A549 (cell line): Measurements from ENCODE around the gene MAPK1. TPM values are rescaled to one million over a fixed set of nuclear protein-coding genes. Genes with fewer than 3 reads are reported as not detected.
"Not testable (repeated sequence)": the region's sequence is repeated elsewhere in the genome, so short reads cannot be mapped to it uniquely, and the experiment has no call there.

Source experiments
- ATAC-seq, 2 experiments: fragments of 200-7000 bp in 1 of 2; fragments of >200 bp in 1 of 2; cut with Nextera tagmentation in 1 of 2; cut with Tn5 transposase in 1 of 2; 3 replicates each; pipeline versions ENCODE4 v1.8.0 to v1.9.1; 2018 to 2020; ENCODE audit warnings: mild to moderate bottlenecking in 1 of 2, moderate library complexity in 1 of 2
- CTCF ChIA-PET: fragments of 300-600 bp; sonication (Branson Sonifier 250); formaldehyde crosslinking; extraction: SDS; loops from one replicate; lab custom pipeline; 2021; ENCODE audit warnings: antibody characterized with exemption, inconsistent platforms; lab: Yijun Ruan, JAX
- POLR2A ChIA-PET: fragments of 350-600 bp; formaldehyde crosslinking; extraction: SDS; loops from one replicate; lab custom pipeline; 2021; ENCODE audit warnings: antibody characterized with exemption, inconsistent platforms; lab: Yijun Ruan, JAX
- DNase-seq, 2 experiments: peaks; one replicate each; pipeline versions ENCODE4 v3.0.0 to v3.0.0-alpha.2; 2011 to 2016; ENCODE audit warnings: low read depth in 1 of 2, low spot score in 1 of 2
- FAIRE-seq: peaks from 2 replicates; lab custom pipeline; 2011; peaks lifted over from hg19 to GRCh38; lab: Jason Lieb, UNC
- H3K27ac ChIP-seq, 2 experiments: fragments of >200 bp; sonication (Bioruptor Twin); formaldehyde crosslinking; 3 replicates each; pipeline ENCODE4 v1.5.1; 2016 to 2017
- H3K4me1 ChIP-seq: fragments of >200 bp; sonication (Bioruptor Twin); formaldehyde crosslinking; 3 replicates; pipeline ENCODE4 v1.6.1; 2016
- H3K4me2 ChIP-seq: fragments of >200 bp; sonication (Bioruptor Twin); formaldehyde crosslinking; 3 replicates; pipeline ENCODE4 v1.6.1; 2016
- H3K4me3 ChIP-seq: fragments of >200 bp; sonication (Bioruptor Twin); formaldehyde crosslinking; 3 replicates; pipeline ENCODE4 v1.5.1; 2016
- H3K9me3 ChIP-seq: fragments of >200 bp; sonication (Bioruptor Twin); formaldehyde crosslinking; 3 replicates; pipeline ENCODE4 v1.6.1; 2016
- ATOH8 ChIP-seq: fragments of 250-450 bp; sonication (Bioruptor Pico); IDR thresholded peaks from 2 replicates; pipeline ENCODE4 v1.5.0; 2020; ENCODE audit warnings: low read depth, mild to moderate bottlenecking, moderate library complexity
- CEBPB ChIP-seq, 2 experiments: fragments of >200 bp in 1 of 2; sonication (Bioruptor Twin) in 1 of 2; formaldehyde crosslinking in 1 of 2; IDR thresholded peaks; 2 replicates each; pipeline ENCODE4 v1.6.1; 2012 to 2016
- CHD4 ChIP-seq: fragments of 200-600 bp; sonication (generic); IDR thresholded peaks from 2 replicates; pipeline ENCODE4 v1.6.1; 2016; ENCODE audit warnings: antibody characterized with exemption, mild to moderate bottlenecking, borderline replicate concordance
- CTCF ChIP-seq: fragments of >200 bp; sonication (Bioruptor Twin); formaldehyde crosslinking; IDR thresholded peaks from 3 replicates; pipeline ENCODE4 v1.5.1; 2016
- EHMT2 ChIP-seq: fragments of 200-600 bp; sonication (generic); IDR thresholded peaks from 2 replicates; pipeline ENCODE4 v1.6.1; 2016; ENCODE audit warnings: antibody characterized with exemption, low read depth, mild to moderate bottlenecking, moderate library complexity
- EP300 ChIP-seq, 2 experiments: fragments of >200 bp; sonication (Bioruptor Twin); formaldehyde crosslinking; IDR thresholded peaks; 2 replicates in 1 of 2; 3 replicates in 1 of 2; pipeline ENCODE4 v1.6.1; 2016 to 2017
- FOSL2 ChIP-seq, 2 experiments: fragments of 450-650 bp in 1 of 2; fragments of >200 bp in 1 of 2; sonication (Bioruptor Twin) in 1 of 2; formaldehyde crosslinking; IDR thresholded peaks; 2 replicates each; pipeline versions ENCODE4 v1.5.0 to v1.6.1; 2016 to 2020; ENCODE audit warnings: mild to moderate bottlenecking in 1 of 2, moderate library complexity in 1 of 2
- HES2 ChIP-seq: fragments of >200 bp; sonication (Bioruptor Twin); formaldehyde crosslinking; IDR thresholded peaks from 2 replicates; pipeline ENCODE4 v1.6.1; 2016
- HOXA7 ChIP-seq: fragments of 250-450 bp; sonication (Bioruptor Pico); IDR thresholded peaks from 2 replicates; pipeline ENCODE4 v1.5.0; 2020; ENCODE audit warnings: mild to moderate bottlenecking, moderate library complexity
- HOXB13 ChIP-seq: fragments of 250-450 bp; sonication (Bioruptor Pico); IDR thresholded peaks from 2 replicates; pipeline ENCODE4 v1.5.0; 2020; ENCODE audit warnings: low read depth, mild to moderate bottlenecking, moderate library complexity
- JUN ChIP-seq, 2 experiments: fragments of >200 bp; sonication (Bioruptor Twin); formaldehyde crosslinking; IDR thresholded peaks; 2 replicates in 1 of 2; 3 replicates in 1 of 2; pipeline ENCODE4 v1.6.1; 2016 to 2017
- KDM1A ChIP-seq: fragments of 200-600 bp; sonication (generic); IDR thresholded peaks from 2 replicates; pipeline ENCODE4 v1.6.1; 2016; ENCODE audit warnings: low read depth, mild to moderate bottlenecking
- MAFK ChIP-seq: fragments of 450-650 bp; IDR thresholded peaks from 2 replicates; pipeline ENCODE4 v1.6.1; 2014; ENCODE audit not compliant: partially characterized antibody
- MAZ ChIP-seq: fragments of 150-350 bp; IDR thresholded peaks from 2 replicates; pipeline ENCODE4 v1.6.1; 2014; ENCODE audit warnings: antibody characterized with exemption, low read depth, low read length, borderline replicate concordance
- NPAS2 ChIP-seq: fragments of 250-450 bp; sonication (Bioruptor Pico); IDR thresholded peaks from 2 replicates; pipeline ENCODE4 v1.8.0; 2022; ENCODE audit warnings: mild to moderate bottlenecking, moderate library complexity, borderline replicate concordance
- POLR2AphosphoS2 ChIP-seq: conservative IDR thresholded peaks from 2 replicates; pipeline ENCODE4 v1.6.1; 2012; ENCODE audit warnings: low read length, improper control_type of control experiment, inconsistent platforms
- RAD21 ChIP-seq, 2 experiments: fragments of >200 bp in 1 of 2; sonication (Bioruptor Twin) in 1 of 2; formaldehyde crosslinking in 1 of 2; IDR thresholded peaks in 1 of 2; conservative IDR thresholded peaks in 1 of 2; 2 replicates in 1 of 2; 3 replicates in 1 of 2; pipeline ENCODE4 v1.6.1; 2012 to 2018; ENCODE audit warnings: inconsistent platforms in 1 of 2
- RARB ChIP-seq: fragments of 250-450 bp; sonication (Bioruptor Pico); IDR thresholded peaks from 2 replicates; pipeline ENCODE4 v1.8.0; 2021; ENCODE audit warnings: mild to moderate bottlenecking, moderate library complexity
- RFX5 ChIP-seq: fragments of 450-650 bp; IDR thresholded peaks from 2 replicates; pipeline ENCODE4 v1.7.1; 2014; ENCODE audit warnings: antibody characterized with exemption, mild to moderate bottlenecking, moderate library complexity
- SMC3 ChIP-seq: fragments of >200 bp; sonication (Bioruptor Twin); formaldehyde crosslinking; IDR thresholded peaks from 3 replicates; pipeline ENCODE4 v1.6.1; 2018; ENCODE audit warnings: inconsistent platforms
- TFCP2L1 ChIP-seq: fragments of 250-450 bp; sonication (Bioruptor Pico); IDR thresholded peaks from 2 replicates; pipeline ENCODE4 v1.5.0; 2021; ENCODE audit warnings: mild to moderate bottlenecking
- WGBS: methylation state at CpG from one replicate; pipeline ENCODE4 v1.1.6; 2017; ENCODE audit errors: missing lambda C conversion rate; 5-methylcytosine and 5-hydroxymethylcytosine counted together
- polyA plus RNA-seq, 4 experiments: library from polyadenylated mRNA; depleted of rRNA in 3 of 4; stranded (reverse); fragments of >200 nt; fragmentation: RNase III in 1 of 4; extraction: RNeasy Plus Mini Kit Qiagen cat#74134 plus additional on column Dnase treatment in 1 of 4; gene quantifications; 2 replicates in 3 of 4; 3 replicates in 1 of 4; pipeline ENCODE4 v1.2.3, GENCODE V29; 2011 to 2017

Gene MAPK1
- polyA plus RNA-seq, 2 of the 4 experiments (the other 2 are of a cell fraction) = 28.8 to 85.5 TPM

- WGBS = 91% methylated on average over 4 of the region's 4 CpGs
- FAIRE-seq = no peak
- ATAC-seq = no peak
- CTCF ChIA-PET = interaction anchor here (0.7 kb wide), 1 partner anchor 45 kb away, joined by 3 read pairs; no protein-coding TSS in a partner anchor
- DNase-seq = no peak
- Histone ChIP-seq H3K4me3 (no peak overlapping the region), H3K4me2 (no peak overlapping the region), H3K9me3 (no peaks in the 10 kb centered on the region), H3K27ac (no peak overlapping the region), H3K4me1 (no peaks in the 10 kb centered on the region)
- no peak for TF ChIP-seq FOSL2 (IDR thresholded peaks at IDR 0.05)
- TF ChIP-seq FOSL2 (CRISPR knock-in tag; IDR thresholded peaks at IDR 0.05) = no peak
- TF ChIP-seq KDM1A = no peak
- no peak for TF ChIP-seq NPAS2 (CRISPR knock-in tag)
- no peak for TF ChIP-seq HES2
- no peak for TF ChIP-seq EP300 (IDR thresholded peaks at IDR 0.05)
- TF ChIP-seq SMC3 = no peak
- no peak for TF ChIP-seq RARB (CRISPR knock-in tag)
- no peak for TF ChIP-seq MAFK
- POLR2A ChIA-PET = no interaction called here
Measured at GRCh38 chr22:21752276-21752675, 115.2 kb downstream of the MAPK1 start.

GRCh38 chr22:21745948-21746347 is 121.5 kb downstream of the MAPK1 start:
- Histone ChIP-seq H3K4me3 (no peak overlapping the region), H3K27ac (no peak overlapping the region), H3K4me1 (no peaks in the 10 kb centered on the region), H3K4me2 (no peak overlapping the region), H3K9me3 (no peaks in the 10 kb centered on the region)
- TF ChIP-seq RAD21 (conservative IDR thresholded peaks at IDR 0.05 in 1 of 2, IDR thresholded peaks at IDR 0.05 in 1 of 2) (no peak), MAFK (no peak), CHD4 (no peak)
- CTCF ChIA-PET = no interaction called here
- POLR2A ChIA-PET = no interaction called here
- DNase-seq = no peak
- no peak for FAIRE-seq
- 60% methylated on average over 8 of the region's 8 CpGs for WGBS
- ATAC-seq = no peak

GRCh38 chr22:21744917-21745316 is 122.5 kb downstream of the MAPK1 start:
- not testable (repeated sequence) for H3K9me3 ChIP-seq, H3K4me1 ChIP-seq, DNase-seq, H3K27ac ChIP-seq, FAIRE-seq, H3K4me2 ChIP-seq, H3K4me3 ChIP-seq, ATAC-seq
- 88% methylated on average over 5 of the region's 6 CpGs for WGBS
- ChIA-PET CTCF (interaction anchor here (1.1 kb wide), 1 partner anchor 194 kb away, joined by 5 read pairs; no protein-coding TSS in a partner anchor), POLR2A (interaction anchor here (0.9 kb wide), 1 partner anchor 9 kb away, joined by 3 read pairs; no protein-coding TSS in a partner anchor)

- no peak for TF ChIP-seq HOXB13 (CRISPR knock-in tag)
Measured at GRCh38 chr22:21741790-21742189, 125.7 kb downstream of the MAPK1 start.

GRCh38 chr22:21741059-21741458 is 126.4 kb downstream of the MAPK1 start:
- ChIA-PET POLR2A (no interaction called here), CTCF (no interaction called here)
- no peaks in the 10 kb centered on the region for H3K9me3 ChIP-seq
- no peak overlapping the region for H3K27ac ChIP-seq
- no peak for DNase-seq
- no peak overlapping the region for H3K4me2 ChIP-seq
- no peak; a peak in 1 of 6 replicates for ATAC-seq
- WGBS = 76% methylated on average over 9 of the region's 10 CpGs
- no peak overlapping the region for H3K4me3 ChIP-seq
- no peak for TF ChIP-seq JUN (IDR thresholded peaks at IDR 0.05)
- no peak for TF ChIP-seq MAZ
- TF ChIP-seq TFCP2L1 (CRISPR knock-in tag) = no peak
- no peak for TF ChIP-seq RFX5
- no peak for TF ChIP-seq ATOH8 (CRISPR knock-in tag)
- TF ChIP-seq HOXB13 (CRISPR knock-in tag) = no peak
- no peak for TF ChIP-seq CEBPB (IDR thresholded peaks at IDR 0.05)
- TF ChIP-seq CTCF = no peak
- TF ChIP-seq FOSL2 (IDR thresholded peaks at IDR 0.05) = no peak
- TF ChIP-seq FOSL2 (CRISPR knock-in tag; IDR thresholded peaks at IDR 0.05) = no peak
- no peak for TF ChIP-seq RAD21 (conservative IDR thresholded peaks at IDR 0.05 in 1 of 2, IDR thresholded peaks at IDR 0.05 in 1 of 2)
- no peak for TF ChIP-seq CHD4
- TF ChIP-seq HOXA7 (CRISPR knock-in tag) = no peak
- no peak for TF ChIP-seq HES2
- TF ChIP-seq POLR2AphosphoS2 = no peak
- no peak for TF ChIP-seq EHMT2
- no peaks in the 10 kb centered on the region for H3K4me1 ChIP-seq
- no peak for FAIRE-seq

More at GRCh38 chr22:21741790-21742189, 125.7 kb downstream of the MAPK1 start:
- Histone ChIP-seq H3K4me1 (no peaks in the 10 kb centered on the region), H3K4me2 (no peak overlapping the region), H3K4me3 (no peak overlapping the region), H3K9me3 (no peaks in the 10 kb centered on the region), H3K27ac (no peak overlapping the region)
- no peak for FAIRE-seq
- 80% methylated on average over 1 of the region's 6 CpGs for WGBS
- ChIA-PET CTCF (interaction anchor here (0.6 kb wide), 1 partner anchor 468 kb away, joined by 3 read pairs; no protein-coding TSS in a partner anchor), POLR2A (no interaction called here)
- DNase-seq = no peak
- ATAC-seq = peak in 1 of 2 experiments; percentile 9; a peak in 2 of 6 replicates
